Kidney (tissue), 14 donors: ENCODE measurements around the gene MYLK4. TPM values are rescaled to one million over a fixed set of nuclear protein-coding genes. Genes with fewer than 3 reads are reported as not detected.

Experiments used
- DNase-seq, 5 donors: peaks; one replicate each; pipeline ENCODE4 v3.0.0-alpha.2; 2013 to 2020
- FAIRE-seq: peaks from 2 replicates; lab custom pipeline; 2012; peaks lifted over from hg19 to GRCh38; lab: Jason Lieb, UNC
- H3K27ac ChIP-seq, 2 donors: one replicate each; pipeline ENCODE4 v1.7.0; 2013; ENCODE audit warnings: low read depth in 2 of 2, low read length in 2 of 2, inconsistent platforms in 1 of 2
- H3K27me3 ChIP-seq: one replicate; pipeline ENCODE4 v1.7.1; 2013; ENCODE audit warnings: low read length, inconsistent platforms; ENCODE audit not compliant: control insufficient read depth, insufficient read depth
- H3K36me3 ChIP-seq, 3 donors: one replicate each; pipeline versions ENCODE4 v1.7.0 to v1.7.1; 2013; ENCODE audit warnings: low read length in 3 of 3, control low read depth in 1 of 3, inconsistent platforms in 1 of 3; ENCODE audit not compliant: insufficient read depth in 3 of 3, control insufficient read depth in 2 of 3
- H3K4me1 ChIP-seq, 3 donors: one replicate each; pipeline versions ENCODE4 v1.7.0 to v1.7.1; 2013; ENCODE audit warnings: low read length in 3 of 3, inconsistent platforms in 1 of 3, low read depth in 1 of 3; ENCODE audit not compliant: control insufficient read depth in 2 of 3, insufficient read depth in 2 of 3
- H3K4me3 ChIP-seq, 3 donors: one replicate each; pipeline versions ENCODE4 v1.7.0 to v1.8.1; 2013; ENCODE audit warnings: low read length in 3 of 3, control low read depth in 1 of 3, inconsistent platforms in 1 of 3
- H3K9ac ChIP-seq, 3 donors: one replicate each; pipeline versions ENCODE4 v1.7.0 to v1.7.1; 2013; ENCODE audit warnings: low read length in 3 of 3, control low read depth in 1 of 3, inconsistent platforms in 1 of 3
- H3K9me3 ChIP-seq, 3 donors: one replicate each; pipeline versions ENCODE4 v1.7.0 to v1.7.1; 2013; ENCODE audit warnings: low read length in 3 of 3, control low read depth in 1 of 3, inconsistent platforms in 1 of 3; ENCODE audit not compliant: control insufficient read depth in 2 of 3, insufficient read depth in 1 of 3
- intact Hi-C: fragments of 100-400 bp; cut with DNase I; formaldehyde crosslinking; loops from one replicate; pipeline ENCODE4 v1.11.1; 2022
- polyA plus RNA-seq: library from polyadenylated mRNA; stranded (reverse); fragments of 350-450 nt; fragmentation: Illumina TruSeq; extraction: RNeasy Lipid Tissue Mini Kit (QIAGEN cat#74804); gene quantifications from one replicate; pipeline ENCODE4 v1.2.3, GENCODE V29; 2014; ENCODE audit warnings: low read depth, low replicate concordance; ENCODE audit not compliant: insufficient read depth
- total RNA-seq: library from RNA; stranded (reverse); fragmentation: NEBNext Ultra II Directional; extraction: Animal tissue kit (Norgen Biotek cat#: 25700); gene quantifications from one replicate; pipeline ENCODE4 v1.2.1, GENCODE V29; 2021
- TF ChIP-seq, protein P1 (sequence below): IDR thresholded peaks from 3 replicates; pipeline ENCODE4 v1.5.1; 2012; ENCODE audit warnings: mild to moderate bottlenecking, moderate library complexity, borderline replicate concordance; ENCODE audit not compliant: insufficient read depth; ENCODE audit errors: extremely low read depth
- donor health status: control.
- donor health status: control.
- donor health status: control.
- donor health status: control.
- donor health status: control.
- donor health status: DM: yes; HTN: yes; CAD: no.
- donor health status: Normal renal cell carcinoma (clear cell type).

The MYLK4 gene
- total and polyA plus RNA-seq, 2 donors from 2014 or later: 1.1 to 1.3 TPM

DNA sequence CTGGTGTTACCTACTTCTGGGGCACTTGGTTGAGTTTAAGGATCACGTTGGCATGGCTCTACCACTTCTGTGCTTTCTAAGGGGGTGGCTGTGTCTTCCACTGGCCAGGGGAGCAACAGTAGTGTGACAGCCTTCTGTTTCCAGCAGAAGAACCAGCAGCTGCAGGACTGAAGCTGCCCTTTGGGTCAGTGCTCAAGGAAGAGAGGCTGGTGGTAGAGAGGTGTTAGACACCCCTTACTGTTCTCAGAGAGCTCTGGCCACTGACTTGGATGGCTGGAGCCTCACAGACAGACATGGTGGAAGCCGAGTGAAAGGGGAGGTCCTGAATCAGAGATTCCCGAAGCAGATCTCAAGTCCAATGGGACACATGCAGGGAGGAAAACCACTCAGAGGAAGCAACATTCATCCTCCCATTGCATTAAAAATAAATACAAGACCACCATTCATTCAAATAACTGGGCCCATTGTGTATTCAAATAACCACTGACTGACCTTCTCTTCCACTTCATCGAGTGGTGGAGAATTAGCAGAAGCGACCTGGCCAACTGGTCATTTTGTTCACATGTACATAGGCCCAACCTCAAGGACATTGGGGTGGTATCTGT, 106.7 kb downstream of the MYLK4 start:
- H3K27ac ChIP-seq: no peak overlapping the region
- no peaks in the 10 kb centered on the region for H3K4me1 ChIP-seq
- no peaks in the 10 kb centered on the region for H3K27me3 ChIP-seq
- H3K36me3 ChIP-seq: no peaks in the 10 kb centered on the region
- H3K9ac ChIP-seq: no peak overlapping the region
- no peak overlapping the region for H3K4me3 ChIP-seq
- no peaks in the 10 kb centered on the region for H3K9me3 ChIP-seq
- intact Hi-C loops: no loop called here
- FAIRE-seq (no peak), DNase-seq (no peak)
- TF ChIP-seq, protein P1, sequence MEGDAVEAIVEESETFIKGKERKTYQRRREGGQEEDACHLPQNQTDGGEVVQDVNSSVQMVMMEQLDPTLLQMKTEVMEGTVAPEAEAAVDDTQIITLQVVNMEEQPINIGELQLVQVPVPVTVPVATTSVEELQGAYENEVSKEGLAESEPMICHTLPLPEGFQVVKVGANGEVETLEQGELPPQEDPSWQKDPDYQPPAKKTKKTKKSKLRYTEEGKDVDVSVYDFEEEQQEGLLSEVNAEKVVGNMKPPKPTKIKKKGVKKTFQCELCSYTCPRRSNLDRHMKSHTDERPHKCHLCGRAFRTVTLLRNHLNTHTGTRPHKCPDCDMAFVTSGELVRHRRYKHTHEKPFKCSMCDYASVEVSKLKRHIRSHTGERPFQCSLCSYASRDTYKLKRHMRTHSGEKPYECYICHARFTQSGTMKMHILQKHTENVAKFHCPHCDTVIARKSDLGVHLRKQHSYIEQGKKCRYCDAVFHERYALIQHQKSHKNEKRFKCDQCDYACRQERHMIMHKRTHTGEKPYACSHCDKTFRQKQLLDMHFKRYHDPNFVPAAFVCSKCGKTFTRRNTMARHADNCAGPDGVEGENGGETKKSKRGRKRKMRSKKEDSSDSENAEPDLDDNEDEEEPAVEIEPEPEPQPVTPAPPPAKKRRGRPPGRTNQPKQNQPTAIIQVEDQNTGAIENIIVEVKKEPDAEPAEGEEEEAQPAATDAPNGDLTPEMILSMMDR: no peak

DNA sequence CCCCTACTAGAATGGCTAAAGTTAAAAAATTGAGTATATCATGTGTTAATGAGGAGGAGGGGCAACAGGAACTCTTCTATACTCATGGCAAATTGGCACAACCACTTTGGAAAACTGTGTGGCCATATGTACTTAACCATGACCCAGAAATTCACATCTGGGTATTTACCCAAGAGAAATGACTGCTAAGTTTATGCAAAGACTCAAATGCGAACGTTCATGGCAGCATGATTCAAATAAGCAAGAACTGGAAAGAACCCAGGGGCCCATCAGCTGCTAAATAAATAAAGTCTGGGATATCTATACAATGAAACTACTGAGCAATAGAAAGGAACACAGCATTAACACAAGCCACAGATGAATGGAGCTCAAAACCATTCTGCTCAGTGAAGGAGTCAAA, 107.6 kb downstream of the MYLK4 start:
- TF ChIP-seq, protein P1: no peak
- intact Hi-C loops: no loop called here
- H3K4me1 ChIP-seq: no peaks in the 10 kb centered on the region
- no peak for DNase-seq
- H3K36me3 ChIP-seq: no peaks in the 10 kb centered on the region
- H3K27ac ChIP-seq: no peak overlapping the region
- no peaks in the 10 kb centered on the region for H3K9me3 ChIP-seq
- no peak overlapping the region for H3K9ac ChIP-seq
- FAIRE-seq: no peak
- no peak overlapping the region for H3K4me3 ChIP-seq
- H3K27me3 ChIP-seq: no peaks in the 10 kb centered on the region

DNA sequence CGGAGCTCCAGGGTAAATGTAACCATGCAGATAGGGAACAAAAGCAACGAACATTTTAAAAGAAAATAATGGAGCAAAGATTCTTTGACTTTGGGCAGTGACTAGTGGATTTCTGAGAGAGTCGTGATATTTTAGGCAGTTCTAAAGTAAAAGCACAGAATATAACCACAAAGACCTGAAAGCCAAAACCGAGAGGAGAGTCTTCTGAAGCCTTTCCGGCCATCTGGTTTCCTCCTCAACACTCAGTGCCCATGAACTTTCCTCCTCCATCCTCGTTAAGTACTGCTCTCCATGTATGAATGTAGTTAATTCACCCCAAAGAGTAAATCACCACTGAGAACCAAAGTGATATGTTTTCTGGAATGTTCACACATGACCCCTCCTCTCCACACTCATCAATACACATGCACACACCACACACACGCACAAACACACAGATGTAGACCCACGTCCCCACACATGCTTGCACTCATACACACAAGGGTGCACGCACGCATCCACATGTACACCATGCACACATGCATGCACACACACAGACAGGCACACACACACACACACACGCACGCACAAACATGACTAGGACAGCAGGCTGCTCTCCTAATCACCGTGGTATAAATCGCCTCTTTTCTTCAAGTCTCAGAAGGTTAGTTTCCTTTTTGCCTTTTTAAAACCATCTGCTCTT, 109.5 kb downstream of the MYLK4 start:
- intact Hi-C loops: no loop called here
- Histone ChIP-seq H3K9ac (no peak overlapping the region), H3K27me3 (no peaks in the 10 kb centered on the region), H3K9me3 (no peaks in the 10 kb centered on the region), H3K27ac (no peak overlapping the region), H3K36me3 (no peaks in the 10 kb centered on the region), H3K4me3 (no peak overlapping the region), H3K4me1 (no peaks in the 10 kb centered on the region)
- FAIRE-seq (no peak), DNase-seq (no peak)
- TF ChIP-seq, protein P1: no peak

GRCh38 chr6:2640551-2640950, 110.2 kb downstream of the MYLK4 start:
- TF ChIP-seq, protein P1: no peak
- Histone ChIP-seq H3K4me3 (no peak overlapping the region), H3K9ac (no peak overlapping the region), H3K27me3 (no peaks in the 10 kb centered on the region), H3K9me3 (no peaks in the 10 kb centered on the region), H3K27ac (no peak overlapping the region), H3K36me3 (no peaks in the 10 kb centered on the region), H3K4me1 (no peaks in the 10 kb centered on the region)
- intact Hi-C loops: no loop called here
- DNase-seq (no peak), FAIRE-seq (no peak)
